ENCODE data around the gene ABCA5. TPM values are rescaled to one million over a fixed set of nuclear protein-coding genes. Genes with fewer than 3 reads are reported as not detected.

The ABCA5 gene
- total RNA-seq, 3 donors from 2014 or later: 46.2 to 100 (median 52.7) TPM

DNA sequence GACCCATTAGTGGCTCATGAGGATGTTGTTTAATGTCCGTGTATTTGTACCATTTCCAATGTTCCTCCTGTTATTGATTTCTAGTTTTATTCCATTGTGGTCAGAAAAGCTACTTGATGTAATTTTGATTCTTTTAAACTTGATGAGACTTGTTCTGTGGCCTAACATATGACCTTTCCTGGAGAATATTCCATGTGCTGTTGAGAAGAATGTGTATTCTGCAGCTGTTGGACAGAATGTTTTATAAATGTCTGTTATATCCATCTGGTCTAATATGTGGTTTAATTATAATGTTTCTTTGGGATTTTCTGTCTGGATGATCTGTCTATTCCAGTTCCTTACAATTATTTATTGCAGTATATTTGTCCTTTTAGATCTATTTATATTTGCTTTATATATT is 95.4 kb downstream of the ABCA5 start:
- H3K4me1 ChIP-seq (ENCODE audit: low read depth): no peaks in the 10 kb centered on the region
- ATAC-seq (no peak), DNase-seq (no peak)
- H3K9me3 ChIP-seq: peaks cover 7% of the 10 kb centered on the region
- H3K36me3 ChIP-seq (ENCODE audit: low read depth): no peaks in the 10 kb centered on the region
- intact Hi-C loops (cut with DNase I, micrococcal nuclease): no loop called here
- H3K4me3 ChIP-seq: no peak overlapping the region
- TF ChIP-seq, protein P1, sequence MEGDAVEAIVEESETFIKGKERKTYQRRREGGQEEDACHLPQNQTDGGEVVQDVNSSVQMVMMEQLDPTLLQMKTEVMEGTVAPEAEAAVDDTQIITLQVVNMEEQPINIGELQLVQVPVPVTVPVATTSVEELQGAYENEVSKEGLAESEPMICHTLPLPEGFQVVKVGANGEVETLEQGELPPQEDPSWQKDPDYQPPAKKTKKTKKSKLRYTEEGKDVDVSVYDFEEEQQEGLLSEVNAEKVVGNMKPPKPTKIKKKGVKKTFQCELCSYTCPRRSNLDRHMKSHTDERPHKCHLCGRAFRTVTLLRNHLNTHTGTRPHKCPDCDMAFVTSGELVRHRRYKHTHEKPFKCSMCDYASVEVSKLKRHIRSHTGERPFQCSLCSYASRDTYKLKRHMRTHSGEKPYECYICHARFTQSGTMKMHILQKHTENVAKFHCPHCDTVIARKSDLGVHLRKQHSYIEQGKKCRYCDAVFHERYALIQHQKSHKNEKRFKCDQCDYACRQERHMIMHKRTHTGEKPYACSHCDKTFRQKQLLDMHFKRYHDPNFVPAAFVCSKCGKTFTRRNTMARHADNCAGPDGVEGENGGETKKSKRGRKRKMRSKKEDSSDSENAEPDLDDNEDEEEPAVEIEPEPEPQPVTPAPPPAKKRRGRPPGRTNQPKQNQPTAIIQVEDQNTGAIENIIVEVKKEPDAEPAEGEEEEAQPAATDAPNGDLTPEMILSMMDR (IDR thresholded peaks at IDR 0.05): no peak

DNA sequence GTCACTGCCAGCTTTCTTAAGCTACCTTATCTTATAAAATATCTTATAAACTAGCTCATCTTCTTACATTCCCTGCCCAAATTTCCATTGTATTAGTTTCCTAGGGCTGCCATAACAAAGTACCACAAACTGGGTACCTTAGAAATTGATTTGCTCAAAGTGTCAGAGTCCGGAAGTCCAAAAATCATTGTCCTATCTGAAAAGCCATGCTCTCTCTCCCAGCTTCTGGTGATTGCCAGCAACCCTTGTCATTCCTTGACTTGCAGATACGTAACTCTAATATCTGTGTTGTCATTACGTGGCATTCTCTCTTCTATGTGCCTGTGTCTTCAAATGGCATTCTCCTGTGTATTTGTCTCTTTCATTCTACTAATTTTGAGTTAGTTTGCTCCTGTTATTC is 96.0 kb downstream of the ABCA5 start:
- H3K9me3 ChIP-seq: peaks cover 7% of the 10 kb centered on the region
- no peak overlapping the region for H3K4me3 ChIP-seq
- DNase-seq (no peak), ATAC-seq (no peak)
- no peaks in the 10 kb centered on the region for H3K4me1 ChIP-seq (ENCODE audit: low read depth)
- TF ChIP-seq, protein P1 (IDR thresholded peaks at IDR 0.05): no peak
- no peaks in the 10 kb centered on the region for H3K36me3 ChIP-seq (ENCODE audit: low read depth)
- intact Hi-C loops (cut with DNase I, micrococcal nuclease): no loop called here

DNA sequence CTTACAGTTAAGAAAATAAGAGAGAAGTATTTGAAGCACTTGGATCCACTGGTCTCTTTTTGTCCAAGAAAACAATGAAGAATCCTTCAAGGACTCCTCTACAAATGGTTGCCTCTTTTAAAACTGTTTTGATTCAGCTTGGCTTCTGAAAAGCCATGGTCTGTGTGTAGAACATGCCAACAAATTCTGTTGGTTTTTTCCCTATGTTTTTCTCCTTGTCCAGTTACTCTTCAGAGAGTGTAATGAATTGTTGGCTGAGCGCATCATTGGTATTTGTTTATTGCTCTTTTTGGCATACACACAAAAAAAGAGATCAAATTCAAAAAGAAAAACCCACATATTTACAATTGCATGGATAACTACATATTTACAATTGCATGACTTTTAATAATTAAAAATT is 98.4 kb downstream of the ABCA5 start, which contains the start of gene ABCA10:
Gene ABCA10, minus strand, starts transcription at position 249 of the 400 bp plus-strand sequence. CDS start 3,466 bp downstream, outside the sequence.
- Histone ChIP-seq H3K4me1 (ENCODE audit: low read depth) (no peaks in the 10 kb centered on the region), H3K36me3 (ENCODE audit: low read depth) (no peaks in the 10 kb centered on the region), H3K4me3 (no peak within 1 kb of the TSS), H3K9me3 (peaks cover 7% of the 10 kb centered on the region)
- DNase-seq: no peak
- intact Hi-C loops (cut with DNase I, micrococcal nuclease): no loop called here
- no peak for ATAC-seq
- TF ChIP-seq, protein P1 (IDR thresholded peaks at IDR 0.05): no peak

DNA sequence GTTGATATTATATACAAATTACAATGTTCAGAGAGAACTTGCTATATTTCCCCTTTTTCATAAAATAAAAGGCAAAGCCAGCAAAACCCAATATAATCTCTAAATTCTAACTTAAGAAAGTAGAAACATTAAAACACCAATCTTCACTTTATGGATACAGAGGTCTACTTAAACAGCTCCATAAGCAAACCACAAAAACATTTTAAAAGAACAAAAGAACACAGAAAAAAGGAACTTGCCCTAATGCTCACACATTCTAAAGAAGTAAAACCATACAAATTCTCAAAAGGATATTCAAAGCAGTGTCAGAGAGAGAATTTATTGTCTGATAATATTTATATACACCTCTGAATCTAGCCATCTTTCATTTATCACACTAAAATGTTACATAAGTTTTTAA is 98.9 kb downstream of the ABCA5 start:
- DNase-seq (no peak), ATAC-seq (no peak)
- H3K36me3 ChIP-seq (ENCODE audit: low read depth): no peaks in the 10 kb centered on the region
- intact Hi-C loops (cut with DNase I, micrococcal nuclease): no loop called here
- H3K9me3 ChIP-seq: peaks cover 7% of the 10 kb centered on the region
- no peak overlapping the region for H3K4me3 ChIP-seq
- H3K4me1 ChIP-seq (ENCODE audit: low read depth): no peaks in the 10 kb centered on the region
- TF ChIP-seq, protein P1 (IDR thresholded peaks at IDR 0.05): no peak

DNA sequence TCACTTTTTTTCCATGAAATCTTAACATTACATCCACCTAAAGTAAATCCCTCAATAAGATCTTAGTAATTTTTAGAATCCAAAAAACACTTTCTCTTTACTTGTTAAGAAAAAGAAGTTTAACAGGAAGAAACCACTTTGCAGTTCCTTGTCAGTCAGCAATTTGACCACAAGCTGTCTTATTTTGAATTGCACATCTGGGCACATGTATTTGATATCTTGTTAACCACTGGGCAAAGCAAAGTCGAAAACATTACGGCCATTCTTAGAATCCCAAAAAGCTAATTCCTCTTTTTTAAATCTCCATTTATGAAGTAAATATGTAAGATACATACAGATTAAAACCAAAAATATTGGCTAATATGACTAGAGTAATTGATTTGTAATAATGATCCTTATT is 99.4 kb downstream of the ABCA5 start:
- H3K4me3 ChIP-seq: no peak overlapping the region
- DNase-seq (no peak), ATAC-seq (no peak)
- intact Hi-C loops (cut with DNase I, micrococcal nuclease): no loop called here
- peaks cover 3% of the 10 kb centered on the region for H3K9me3 ChIP-seq
- H3K4me1 ChIP-seq (ENCODE audit: low read depth): no peaks in the 10 kb centered on the region
- H3K36me3 ChIP-seq (ENCODE audit: low read depth): no peaks in the 10 kb centered on the region
- TF ChIP-seq, protein P1 (IDR thresholded peaks at IDR 0.05): no peak

DNA sequence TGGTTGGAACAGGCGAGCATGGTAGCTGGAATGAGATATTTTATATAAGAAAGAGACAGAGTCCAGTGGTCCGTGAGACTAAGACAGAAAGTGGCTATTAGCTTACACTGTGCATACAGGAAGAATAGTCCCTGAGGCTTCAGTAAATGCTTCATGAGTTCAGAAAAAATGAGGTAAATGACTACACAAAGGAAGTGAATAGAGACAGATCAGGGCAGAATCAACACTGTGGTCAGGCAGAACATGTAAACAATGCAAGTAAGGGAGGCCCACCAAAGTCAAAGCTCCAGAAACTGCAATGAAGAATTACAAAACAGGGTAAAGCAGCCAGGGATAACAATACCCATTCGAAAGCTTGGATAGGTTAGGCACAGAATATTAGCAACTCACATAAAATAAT is 103.1 kb downstream of the ABCA5 start:
- no peak for DNase-seq
- no peak for ATAC-seq
- intact Hi-C loops (cut with DNase I, micrococcal nuclease): no loop called here
- no peaks in the 10 kb centered on the region for H3K9me3 ChIP-seq
- no peaks in the 10 kb centered on the region for H3K4me1 ChIP-seq (ENCODE audit: low read depth)
- no peaks in the 10 kb centered on the region for H3K36me3 ChIP-seq (ENCODE audit: low read depth)
- TF ChIP-seq, protein P1 (IDR thresholded peaks at IDR 0.05): no peak
- no peak overlapping the region for H3K4me3 ChIP-seq
